Activated T-helper 9 cell treated with anti-CD3 and anti-CD28 coated beads, Interleukin-2, amount 50 U/mL, for 16 hours (primary cell): ENCODE results near the gene SRP68.
"Not testable (repeated sequence)": the region's sequence is repeated elsewhere in the genome, so short reads cannot be mapped to it uniquely, and the experiment has no call there.

Experiments used
- DNase-seq: peaks from one replicate; pipeline ENCODE4 v3.0.0-alpha.2; 2020; ENCODE audit warnings: low read depth

Gene SRP68

GRCh38 chr17:76089680-76090516 lies 17.6 kb upstream of the SRP68 start:
- DNase-seq = no peak

GRCh38 chr17:76088868-76089576 lies 16.7 kb upstream of the SRP68 start:
- DNase-seq = no peak

DNA sequence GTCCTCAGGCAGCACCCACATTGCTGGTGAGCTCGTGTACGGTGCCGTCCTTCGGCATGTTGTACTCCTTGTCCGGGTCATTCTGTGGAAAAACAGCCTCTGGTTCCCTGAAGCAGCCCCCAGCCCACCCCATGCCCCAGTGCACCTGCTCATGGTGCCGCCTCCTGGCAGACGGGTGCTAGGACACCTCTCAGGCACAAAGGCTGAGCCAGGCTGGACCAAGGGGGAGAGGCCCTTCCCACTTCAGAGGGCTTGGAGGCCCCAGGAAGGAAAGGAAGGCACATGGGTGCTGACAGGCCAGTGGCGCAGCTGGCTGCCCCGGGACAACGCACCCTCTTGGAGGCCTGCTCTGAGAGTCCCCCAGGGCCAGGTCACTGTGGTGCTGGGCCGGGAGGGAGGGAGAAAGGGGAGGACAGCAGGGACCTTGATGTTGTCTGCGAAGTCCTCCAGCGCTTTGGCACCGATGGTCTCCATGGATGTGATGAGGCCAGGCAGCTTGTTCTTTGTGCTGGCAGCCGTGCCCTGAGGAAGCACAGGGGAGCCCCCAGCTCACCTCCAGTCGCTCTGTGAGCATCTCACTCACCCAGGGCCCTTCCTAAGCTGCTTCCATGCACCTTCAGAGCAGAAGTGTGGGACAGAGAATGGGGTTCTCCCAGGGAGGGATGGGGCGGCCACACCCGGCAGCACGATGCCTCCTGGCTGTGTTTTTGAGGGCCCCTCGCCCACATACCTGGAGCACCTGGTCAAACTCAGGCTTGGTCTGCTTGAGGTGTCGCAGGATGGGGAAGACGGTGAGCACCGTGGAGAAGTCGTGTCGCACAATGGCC lies 15.9 kb upstream of the SRP68 start:
- no peak for DNase-seq

DNA sequence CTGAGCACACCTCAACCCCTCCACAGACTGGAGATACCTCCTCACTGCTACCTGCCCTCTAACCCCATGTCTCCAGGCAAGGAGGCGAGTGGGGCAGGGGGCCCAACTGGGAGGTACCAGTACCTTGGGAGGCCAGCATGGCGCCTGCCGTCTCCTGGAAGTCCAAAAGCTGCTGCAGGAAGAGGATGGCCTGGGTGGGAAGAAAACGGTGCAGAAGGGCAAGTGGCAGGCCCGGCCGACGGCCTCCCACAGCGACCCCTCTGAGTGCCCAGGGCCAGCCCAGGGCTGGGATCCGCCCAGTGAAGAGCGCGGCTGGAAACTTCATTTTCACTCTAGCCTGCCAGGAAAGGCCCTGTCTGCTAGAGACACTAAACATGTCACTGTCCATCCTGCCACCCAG lies 15.2 kb upstream of the SRP68 start:
- DNase-seq = no peak

DNA sequence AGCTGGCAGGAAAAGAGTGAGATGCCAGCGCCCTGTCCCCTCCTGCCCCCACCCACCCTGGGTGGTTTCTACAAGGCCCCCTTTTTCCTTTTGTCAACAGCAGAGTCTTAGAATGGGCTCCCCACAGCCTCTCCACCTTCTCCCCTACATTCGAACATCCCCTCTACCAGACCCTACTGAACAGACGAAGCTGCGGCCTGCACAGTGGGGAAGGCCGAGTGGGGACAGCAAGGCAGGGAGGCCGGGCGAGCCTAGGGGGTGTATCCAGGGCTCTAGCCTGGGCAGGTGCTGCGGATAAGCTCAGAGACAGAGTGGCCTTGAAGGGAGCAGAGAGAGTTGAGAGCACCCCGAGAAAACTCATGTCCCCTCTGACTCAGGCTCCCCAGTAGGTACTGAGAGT lies 14.1 kb upstream of the SRP68 start:
- DNase-seq = no peak

DNA sequence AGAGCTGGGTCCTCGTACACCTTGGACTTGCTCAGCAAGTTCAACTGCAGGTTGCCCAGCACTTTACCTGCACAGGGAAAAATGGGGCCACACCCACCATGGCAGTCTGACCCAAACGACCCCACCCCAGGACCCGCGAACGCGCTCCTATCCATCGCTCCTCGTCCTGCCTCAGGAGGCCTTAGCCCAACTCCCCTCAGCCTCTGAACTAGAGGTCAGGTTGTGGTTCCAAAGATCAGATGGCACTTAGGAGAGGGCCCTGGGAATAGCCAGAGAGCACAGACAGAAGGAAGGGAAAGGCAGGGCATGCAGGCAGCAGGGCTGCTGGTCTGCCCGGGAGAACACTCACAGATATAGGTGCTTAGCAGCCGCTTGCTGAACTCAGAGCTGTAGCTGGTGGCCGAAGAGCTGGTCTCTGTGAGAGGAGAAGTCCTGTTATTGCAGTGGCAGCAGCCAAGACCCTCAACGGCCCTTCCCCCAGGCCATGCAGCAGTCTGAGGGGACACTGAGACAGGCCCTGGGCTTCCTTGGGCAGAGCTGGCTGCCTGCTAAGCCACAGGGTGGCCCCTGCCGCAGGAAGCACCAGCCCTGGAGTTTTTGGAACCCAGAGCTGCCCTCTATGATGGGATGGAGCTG lies 13.5 kb upstream of the SRP68 start:
- DNase-seq = no peak

GRCh38 chr17:76085066-76085730 lies 12.9 kb upstream of the SRP68 start:
- no peak for DNase-seq

DNA sequence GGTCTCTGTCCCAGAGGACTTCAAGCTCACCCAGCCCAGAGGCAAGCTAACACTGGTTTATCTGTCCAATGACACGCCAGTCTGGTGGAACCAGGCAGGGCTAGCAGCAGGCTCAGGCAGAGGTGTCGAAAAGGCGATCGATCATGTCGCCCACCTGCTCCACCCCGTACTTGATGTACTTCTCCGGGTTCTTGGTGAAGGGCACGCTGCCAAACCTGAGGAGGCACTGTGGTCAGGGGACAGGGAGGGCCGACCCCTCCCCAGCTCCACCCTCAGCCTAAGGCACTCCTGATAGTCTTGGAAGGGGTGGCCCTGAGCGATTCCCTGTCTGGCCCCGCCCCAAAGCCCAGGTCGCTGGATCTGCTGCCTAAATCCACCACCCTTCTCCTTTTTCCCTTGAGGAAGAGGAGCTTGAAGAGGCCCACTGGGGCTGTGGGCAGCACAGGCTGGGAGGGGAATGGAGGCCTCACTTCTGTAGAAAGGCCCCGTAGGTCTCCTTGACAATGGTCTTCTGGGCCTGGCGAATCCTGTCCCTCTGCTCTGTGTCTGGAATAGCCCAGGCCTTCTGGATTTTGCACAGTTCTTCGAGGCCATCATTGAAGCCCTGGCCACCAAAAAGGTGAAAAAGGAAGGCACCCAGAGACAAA lies 11.3 kb upstream of the SRP68 start:
- DNase-seq = no peak

DNA sequence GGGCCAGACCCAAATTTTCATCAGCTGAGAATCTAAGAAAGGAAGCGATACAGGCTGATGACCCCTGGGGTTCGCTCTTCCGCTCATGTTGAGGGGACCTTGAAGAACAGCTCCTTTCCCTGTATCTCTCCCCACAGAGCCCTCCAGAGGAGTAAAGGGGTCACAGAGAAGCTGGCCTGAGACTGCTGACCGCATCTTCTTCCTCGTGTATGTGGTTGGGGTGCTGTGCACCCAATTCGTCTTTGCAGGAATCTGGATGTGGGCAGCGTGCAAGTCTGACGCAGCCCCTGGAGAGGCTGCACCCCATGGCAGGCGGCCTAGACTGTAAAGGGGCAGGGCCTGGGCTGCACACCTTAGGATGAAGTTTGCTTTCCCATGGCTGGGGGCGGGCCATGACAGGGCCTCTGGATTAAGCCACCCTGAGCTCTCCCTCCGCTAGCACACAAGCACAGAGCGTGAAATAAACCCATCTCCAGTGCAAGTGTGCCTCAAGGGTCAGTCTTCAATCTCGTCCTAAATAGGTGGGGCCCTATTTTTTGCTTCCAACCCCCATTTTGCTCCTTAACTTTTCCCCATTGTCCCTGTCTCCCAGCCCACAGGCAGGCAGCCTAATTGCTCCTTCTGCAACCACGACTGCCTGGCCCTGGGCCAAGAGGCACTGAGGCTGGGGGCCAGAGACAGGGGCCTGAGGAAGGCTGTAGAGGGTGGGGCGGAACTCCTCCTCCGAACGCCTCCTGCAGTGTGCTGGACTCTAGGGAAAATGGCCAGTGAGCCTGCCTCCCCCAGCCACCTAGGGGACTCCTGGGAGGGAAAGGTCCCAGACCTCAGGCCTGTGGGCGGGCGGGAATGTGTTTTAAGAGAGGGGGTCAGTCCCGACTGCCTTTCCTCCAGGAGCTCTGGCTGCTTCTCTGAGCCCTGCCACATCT lies 10.3 kb upstream of the SRP68 start:
- no peak for DNase-seq

DNA sequence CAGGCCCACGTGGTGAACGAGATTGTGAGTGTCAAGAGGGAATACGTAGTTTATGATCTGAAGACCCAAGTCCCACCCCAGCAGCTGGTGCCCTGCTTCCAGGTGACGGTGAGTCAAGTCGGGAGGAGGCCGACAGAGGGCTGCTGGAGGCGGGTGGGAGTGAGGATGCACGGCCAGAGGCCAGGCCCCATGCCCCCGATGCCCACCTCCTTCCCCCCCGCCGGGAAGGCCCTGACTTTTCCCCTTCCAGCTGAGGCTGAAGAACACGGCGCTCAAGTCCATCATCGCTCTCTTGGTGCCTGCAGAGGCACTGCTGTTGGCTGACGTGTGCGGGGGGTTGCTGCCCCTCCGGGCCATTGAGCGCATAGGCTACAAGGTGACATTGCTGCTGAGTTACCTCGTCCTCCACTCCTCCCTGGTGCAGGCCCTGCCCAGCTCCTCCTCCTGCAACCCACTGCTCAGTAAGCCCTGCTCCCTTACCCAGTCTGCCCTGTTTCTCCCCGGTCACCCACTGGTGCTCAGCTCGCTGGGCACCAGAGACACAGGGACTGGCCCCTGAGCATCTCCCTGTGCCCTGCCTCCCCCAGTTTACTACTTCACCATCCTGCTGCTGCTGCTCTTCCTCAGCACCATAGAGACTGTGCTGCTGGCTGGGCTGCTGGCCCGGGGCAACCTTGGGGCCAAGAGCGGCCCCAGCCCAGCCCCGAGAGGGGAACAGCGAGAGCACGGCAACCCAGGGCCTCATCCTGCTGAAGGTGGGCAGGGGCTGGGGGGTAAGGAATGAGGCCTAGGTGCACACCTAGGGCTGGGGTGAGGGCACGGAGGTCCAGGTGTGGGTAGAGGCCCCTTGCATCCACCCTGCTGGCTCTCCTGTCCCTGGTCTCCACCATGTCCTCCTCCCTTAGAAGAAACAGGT lies 9.2 kb upstream of the SRP68 start:
- DNase-seq = no peak

DNA sequence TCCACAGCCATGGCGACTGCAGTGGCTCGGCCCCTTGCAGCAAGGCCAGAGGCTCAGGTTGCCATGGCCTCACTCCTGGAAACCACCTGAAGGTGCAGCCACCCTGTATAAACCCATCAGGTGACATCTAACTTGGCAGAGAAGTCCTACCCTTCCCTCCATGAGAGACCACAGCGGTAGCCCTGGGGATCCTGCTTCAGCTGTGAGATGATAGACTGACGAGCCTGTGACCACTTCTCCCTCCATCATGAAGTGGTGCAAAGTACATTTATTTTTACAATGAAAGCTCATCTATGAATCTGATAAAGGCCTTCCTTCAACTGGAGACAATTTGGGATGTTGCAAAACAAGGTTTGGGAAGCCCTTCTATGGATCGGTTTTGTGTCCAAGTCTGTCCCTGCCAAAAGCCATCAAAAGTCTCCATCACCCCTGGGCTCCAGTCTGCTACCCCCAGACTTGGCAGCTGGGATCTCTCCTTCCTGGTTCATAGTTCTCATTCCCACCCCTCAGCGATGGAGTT lies 8.5 kb upstream of the SRP68 start:
- no peak for DNase-seq

DNA sequence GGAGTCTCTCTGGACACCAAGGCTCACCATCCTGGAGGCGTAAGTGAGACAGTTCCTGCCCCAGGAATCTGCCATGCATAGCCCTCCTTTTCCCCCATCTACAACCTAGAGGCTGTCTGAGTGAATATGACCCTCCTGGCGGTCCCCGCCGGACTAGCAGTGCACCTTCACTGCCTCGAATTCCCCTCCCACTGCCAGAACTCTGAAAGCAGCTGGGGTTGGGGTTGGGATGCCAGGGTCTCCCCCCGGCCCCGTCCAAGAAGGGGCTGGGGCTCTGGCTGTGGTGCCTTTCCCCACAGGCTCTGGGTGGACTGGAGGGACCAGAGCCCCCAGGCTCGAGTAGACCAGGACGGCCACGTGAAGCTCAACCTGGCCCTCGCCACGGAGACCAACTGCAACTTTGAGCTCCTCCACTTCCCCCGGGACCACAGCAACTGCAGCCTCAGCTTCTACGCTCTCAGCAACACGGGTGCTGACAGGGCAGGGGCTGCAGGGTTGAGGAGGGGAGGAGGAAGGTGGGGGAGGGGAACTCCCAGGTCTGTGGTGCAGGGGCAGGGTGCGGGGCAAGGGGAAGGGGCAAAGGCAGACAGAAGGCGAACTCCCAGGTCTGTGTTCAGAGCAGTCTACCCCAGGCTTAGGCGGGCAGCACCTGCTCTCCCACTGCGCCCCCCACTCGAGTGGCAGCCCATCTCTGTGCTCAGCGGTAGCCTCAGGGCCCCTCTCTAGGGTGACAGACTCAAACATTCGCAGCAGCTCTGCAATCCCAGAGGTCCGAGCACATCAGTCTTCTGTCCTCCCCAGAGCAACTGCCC lies 7.8 kb upstream of the SRP68 start:
- no peak for DNase-seq

DNA sequence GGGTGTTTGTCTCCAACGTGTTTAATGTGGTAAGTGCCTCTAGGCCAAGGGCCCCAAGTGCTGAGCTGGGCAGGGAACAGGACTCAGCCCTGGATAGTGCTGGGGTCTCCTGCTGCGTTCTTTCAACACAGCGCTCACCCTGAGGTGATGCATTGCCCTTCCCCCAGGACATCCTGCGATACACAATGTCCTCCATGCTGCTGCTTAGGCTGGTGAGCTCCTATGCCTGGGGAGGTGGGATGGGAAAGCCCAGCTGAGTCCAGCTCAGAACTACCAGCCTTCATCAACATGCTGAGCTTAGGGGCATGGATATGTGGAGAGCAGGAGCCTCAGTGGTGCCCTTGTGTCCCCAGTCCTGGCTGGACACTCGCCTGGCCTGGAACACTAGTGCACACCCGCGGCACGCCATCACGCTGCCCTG lies 7.2 kb upstream of the SRP68 start:
- DNase-seq = no peak

DNA sequence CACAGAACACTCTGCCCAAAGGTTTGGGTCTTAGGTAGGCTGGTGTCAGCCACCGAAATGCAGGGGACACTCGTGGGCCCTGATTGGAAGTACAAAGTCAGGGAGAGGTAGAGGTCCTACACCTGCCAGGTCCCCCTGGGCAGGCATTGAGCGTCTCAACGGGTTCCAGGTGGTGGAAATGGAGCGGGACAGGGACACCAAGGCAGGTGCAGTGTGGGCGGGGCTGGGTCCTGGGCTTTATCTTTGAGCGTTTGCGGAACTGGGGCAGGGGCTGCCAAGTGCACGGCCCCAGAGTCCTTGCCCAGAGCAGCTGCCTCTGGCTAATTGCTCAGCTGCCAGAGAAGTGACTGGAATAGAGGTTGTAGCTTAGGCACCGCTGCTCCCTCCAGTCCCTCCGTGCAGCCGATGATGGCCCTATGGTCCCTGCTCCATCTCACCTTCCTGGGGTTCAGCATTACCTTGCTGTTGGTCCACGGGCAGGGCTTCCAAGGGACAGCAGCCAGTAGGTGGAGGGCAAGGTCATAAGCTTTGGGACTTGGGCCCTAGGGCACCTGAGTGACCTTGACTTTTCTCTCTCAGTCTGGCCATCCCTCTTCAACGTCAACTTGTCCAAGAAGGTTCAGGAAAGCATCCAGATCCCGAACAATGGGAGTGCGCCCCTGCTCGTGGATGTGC lies 6.7 kb upstream of the SRP68 start, which contains the start of gene ZACN:
ZACN (plus strand) TSS at position 323 of the 675 bp plus-strand sequence; CDS start at position 406, 83 bp downstream.
- DNase-seq = no peak

DNA sequence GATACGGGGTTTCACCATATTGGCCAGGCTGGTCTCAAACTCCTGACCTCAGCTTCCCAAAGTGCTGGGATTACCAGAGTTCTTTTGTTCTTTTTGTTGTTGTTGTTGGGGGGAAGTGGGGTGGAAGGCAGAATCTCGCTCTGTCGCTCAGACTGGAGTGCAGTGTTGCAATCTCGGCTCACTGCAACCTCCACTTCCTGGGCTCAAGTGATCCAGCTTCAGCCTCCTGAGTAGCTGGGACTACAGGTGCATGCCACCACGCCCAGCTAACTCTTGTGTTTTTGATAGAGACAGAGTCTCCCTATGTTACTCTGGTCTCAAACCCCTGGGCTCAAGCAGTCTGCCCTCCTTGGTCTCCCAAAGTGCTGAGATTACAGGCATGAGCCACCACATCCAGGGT lies 6.1 kb upstream of the SRP68 start:
- DNase-seq = not testable (repeated sequence)

DNA sequence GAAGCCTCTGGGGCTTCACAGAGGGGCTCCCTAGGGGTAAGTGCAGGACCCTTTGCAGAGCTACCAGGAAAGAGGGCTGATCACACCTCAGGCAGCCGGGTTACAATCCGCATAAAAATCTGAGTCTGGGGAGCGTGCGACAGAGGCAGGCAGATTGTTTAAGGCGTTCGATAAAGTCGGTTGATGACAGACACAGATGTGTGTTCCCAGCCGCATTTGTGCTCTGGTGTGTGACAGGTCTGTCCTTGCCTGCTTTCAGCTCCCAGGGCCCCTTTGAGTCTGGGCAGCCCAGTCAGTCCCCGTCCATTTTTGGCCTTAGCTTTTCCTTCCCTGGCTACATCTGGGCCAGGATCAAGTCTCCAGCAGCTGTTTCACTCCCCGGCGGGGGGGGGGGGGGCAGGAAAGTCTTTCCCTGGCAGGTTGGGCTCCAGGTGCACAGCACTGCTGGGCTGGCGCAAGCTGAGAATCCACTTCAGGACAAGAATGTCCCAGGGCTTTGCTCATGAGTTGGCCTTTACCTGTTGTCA lies 5.3 kb upstream of the SRP68 start:
- no peak for DNase-seq
